ENCODE data around the gene GABBR1.

DNA sequence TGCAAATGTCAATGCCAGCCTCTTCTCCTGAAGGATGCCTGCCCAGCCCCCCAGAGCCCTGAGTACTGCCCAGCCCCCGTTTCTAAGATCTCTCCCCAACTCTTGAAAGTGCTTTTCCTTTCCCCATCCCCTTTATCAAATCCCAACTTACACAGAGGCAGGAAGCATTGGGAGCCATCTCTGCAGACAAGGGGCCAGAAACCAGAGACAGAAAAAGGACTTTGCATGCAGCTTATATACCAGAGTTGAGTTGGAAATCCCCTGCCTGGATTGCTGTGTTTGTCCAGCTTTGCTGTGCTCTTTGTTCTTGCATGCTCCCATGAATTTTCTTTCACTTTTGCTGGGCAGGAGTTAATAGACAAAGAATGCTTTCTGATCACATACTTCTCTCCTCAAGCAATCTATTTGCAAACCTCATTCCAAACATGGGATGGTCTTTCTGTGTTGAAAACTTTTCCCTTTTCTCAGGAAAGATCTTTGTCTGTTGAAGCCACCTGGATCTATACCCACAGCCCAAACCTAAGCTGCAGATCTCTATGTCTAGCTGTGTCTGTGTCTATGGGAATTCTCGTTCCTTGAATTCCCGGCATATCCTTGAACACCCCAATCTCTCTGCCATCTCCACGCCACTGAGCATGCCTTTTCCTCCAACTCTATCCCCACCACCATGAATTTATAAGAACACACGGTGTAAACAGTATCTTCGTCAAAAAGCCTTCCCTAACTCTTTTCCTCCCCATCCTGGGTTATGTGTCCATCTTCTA is 73.3 kb downstream of the GABBR1 start, which contains the start of gene UBD:
- TF ChIP-seq, protein P1, sequence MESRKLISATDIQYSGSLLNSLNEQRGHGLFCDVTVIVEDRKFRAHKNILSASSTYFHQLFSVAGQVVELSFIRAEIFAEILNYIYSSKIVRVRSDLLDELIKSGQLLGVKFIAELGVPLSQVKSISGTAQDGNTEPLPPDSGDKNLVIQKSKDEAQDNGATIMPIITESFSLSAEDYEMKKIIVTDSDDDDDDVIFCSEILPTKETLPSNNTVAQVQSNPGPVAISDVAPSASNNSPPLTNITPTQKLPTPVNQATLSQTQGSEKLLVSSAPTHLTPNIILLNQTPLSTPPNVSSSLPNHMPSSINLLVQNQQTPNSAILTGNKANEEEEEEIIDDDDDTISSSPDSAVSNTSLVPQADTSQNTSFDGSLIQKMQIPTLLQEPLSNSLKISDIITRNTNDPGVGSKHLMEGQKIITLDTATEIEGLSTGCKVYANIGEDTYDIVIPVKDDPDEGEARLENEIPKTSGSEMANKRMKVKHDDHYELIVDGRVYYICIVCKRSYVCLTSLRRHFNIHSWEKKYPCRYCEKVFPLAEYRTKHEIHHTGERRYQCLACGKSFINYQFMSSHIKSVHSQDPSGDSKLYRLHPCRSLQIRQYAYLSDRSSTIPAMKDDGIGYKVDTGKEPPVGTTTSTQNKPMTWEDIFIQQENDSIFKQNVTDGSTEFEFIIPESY (IDR thresholded peaks at IDR 0.05): no peak
- TF ChIP-seq, protein P2, sequence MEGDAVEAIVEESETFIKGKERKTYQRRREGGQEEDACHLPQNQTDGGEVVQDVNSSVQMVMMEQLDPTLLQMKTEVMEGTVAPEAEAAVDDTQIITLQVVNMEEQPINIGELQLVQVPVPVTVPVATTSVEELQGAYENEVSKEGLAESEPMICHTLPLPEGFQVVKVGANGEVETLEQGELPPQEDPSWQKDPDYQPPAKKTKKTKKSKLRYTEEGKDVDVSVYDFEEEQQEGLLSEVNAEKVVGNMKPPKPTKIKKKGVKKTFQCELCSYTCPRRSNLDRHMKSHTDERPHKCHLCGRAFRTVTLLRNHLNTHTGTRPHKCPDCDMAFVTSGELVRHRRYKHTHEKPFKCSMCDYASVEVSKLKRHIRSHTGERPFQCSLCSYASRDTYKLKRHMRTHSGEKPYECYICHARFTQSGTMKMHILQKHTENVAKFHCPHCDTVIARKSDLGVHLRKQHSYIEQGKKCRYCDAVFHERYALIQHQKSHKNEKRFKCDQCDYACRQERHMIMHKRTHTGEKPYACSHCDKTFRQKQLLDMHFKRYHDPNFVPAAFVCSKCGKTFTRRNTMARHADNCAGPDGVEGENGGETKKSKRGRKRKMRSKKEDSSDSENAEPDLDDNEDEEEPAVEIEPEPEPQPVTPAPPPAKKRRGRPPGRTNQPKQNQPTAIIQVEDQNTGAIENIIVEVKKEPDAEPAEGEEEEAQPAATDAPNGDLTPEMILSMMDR (IDR thresholded peaks at IDR 0.05; ENCODE audit: low read depth, low read length, missing input control): no peak
- TF ChIP-seq NR2F2 (IDR thresholded peaks at IDR 0.05): no peak
- TF ChIP-seq YY1 (IDR thresholded peaks at IDR 0.05): no peak
- TF ChIP-seq HNF4G (IDR thresholded peaks at IDR 0.05): no peak
- TF ChIP-seq EGR1 (IDR thresholded peaks at IDR 0.05; ENCODE audit: low read depth in 2 of 2): no peak
- no peak for TF ChIP-seq JUND (IDR thresholded peaks at IDR 0.05)
